Measurements from ENCODE around the gene AGBL3. TPM values are rescaled to one million over a fixed set of nuclear protein-coding genes. Genes with fewer than 3 reads are reported as not detected.

The AGBL3 gene
- total RNA-seq, 1 experiment from 2014 or later = 3.5 TPM

Other genes starting within 250 kb of the AGBL3 start
- gene CALD1, start 206.9 kb upstream of the AGBL3 start, total RNA-seq (2014; rRNA removed; shearing (Covaris generic); ENCODE audit: low replicate concordance) = 1.0 TPM in 1 of 2 replicates, not detected in the other
- gene TMEM140, start 161.6 kb downstream of the AGBL3 start, total RNA-seq (2014; rRNA removed; shearing (Covaris generic); ENCODE audit: low replicate concordance) = 0.86 and 2.8 TPM in 2 replicates
- 33.1 and 67.1 TPM in 2 replicates for gene CYREN, start 184.2 kb downstream of the AGBL3 start, total RNA-seq (2014; rRNA removed; shearing (Covaris generic); ENCODE audit: low replicate concordance)
- gene WDR91, start 225.0 kb downstream of the AGBL3 start, total RNA-seq (2014; rRNA removed; shearing (Covaris generic); ENCODE audit: low replicate concordance) = 7.8 and 11.5 TPM in 2 replicates
- not detected in 2 replicates for gene STRA8, start 247.3 kb downstream of the AGBL3 start, total RNA-seq (2014; rRNA removed; shearing (Covaris generic); ENCODE audit: low replicate concordance)

Data from Karpas-422 (cell line).